Effector memory CD4-positive, alpha-beta T cell (primary cell): Measurements from ENCODE around the gene SPIRE1.

Source experiments
- DNase-seq, 3 donors: peaks; one replicate each; pipeline ENCODE4 v3.0.0-alpha.2; 2020
- H3K27ac ChIP-seq: 2 replicates; pipeline ENCODE4 v1.7.0; 2013; ENCODE audit warnings: mild to moderate bottlenecking, low read length, moderate library complexity; ENCODE audit not compliant: insufficient read depth, poor library complexity, severe bottlenecking
- H3K27me3 ChIP-seq: replicated peaks from 2 replicates; pipeline ENCODE4 v1.7.0; 2013; ENCODE audit warnings: mild to moderate bottlenecking, low read length; ENCODE audit not compliant: insufficient read depth, control insufficient read depth, poor library complexity, severe bottlenecking
- H3K36me3 ChIP-seq: 2 replicates; pipeline ENCODE4 v1.7.0; 2013; ENCODE audit warnings: mild to moderate bottlenecking, low read length, moderate library complexity; ENCODE audit not compliant: control insufficient read depth, insufficient read depth
- H3K4me1 ChIP-seq: 2 replicates; pipeline ENCODE4 v1.7.0; 2013; ENCODE audit warnings: low read length, mild to moderate bottlenecking; ENCODE audit not compliant: control insufficient read depth, insufficient read depth, poor library complexity, severe bottlenecking
- H3K4me3 ChIP-seq: 2 replicates; pipeline ENCODE4 v1.7.0; 2013; ENCODE audit warnings: low read length, low read depth, mild to moderate bottlenecking; ENCODE audit not compliant: insufficient read depth, poor library complexity, severe bottlenecking
- H3K9me3 ChIP-seq: 2 replicates; pipeline ENCODE4 v1.7.0; 2013; ENCODE audit warnings: mild to moderate bottlenecking, low read length, moderate library complexity; ENCODE audit not compliant: control insufficient read depth

Gene SPIRE1

GRCh38 chr18:12585218-12585617, 72.7 kb downstream of the SPIRE1 start:
- DNase-seq, result no peak
- H3K9me3 ChIP-seq, result no peaks in the 10 kb centered on the region
- no peaks in the 10 kb centered on the region for H3K4me1 ChIP-seq
- no peaks in the 10 kb centered on the region for H3K36me3 ChIP-seq
- H3K27me3 ChIP-seq, result no peaks in the 10 kb centered on the region
- no peak overlapping the region for H3K4me3 ChIP-seq
- H3K27ac ChIP-seq, result no peak overlapping the region

DNA sequence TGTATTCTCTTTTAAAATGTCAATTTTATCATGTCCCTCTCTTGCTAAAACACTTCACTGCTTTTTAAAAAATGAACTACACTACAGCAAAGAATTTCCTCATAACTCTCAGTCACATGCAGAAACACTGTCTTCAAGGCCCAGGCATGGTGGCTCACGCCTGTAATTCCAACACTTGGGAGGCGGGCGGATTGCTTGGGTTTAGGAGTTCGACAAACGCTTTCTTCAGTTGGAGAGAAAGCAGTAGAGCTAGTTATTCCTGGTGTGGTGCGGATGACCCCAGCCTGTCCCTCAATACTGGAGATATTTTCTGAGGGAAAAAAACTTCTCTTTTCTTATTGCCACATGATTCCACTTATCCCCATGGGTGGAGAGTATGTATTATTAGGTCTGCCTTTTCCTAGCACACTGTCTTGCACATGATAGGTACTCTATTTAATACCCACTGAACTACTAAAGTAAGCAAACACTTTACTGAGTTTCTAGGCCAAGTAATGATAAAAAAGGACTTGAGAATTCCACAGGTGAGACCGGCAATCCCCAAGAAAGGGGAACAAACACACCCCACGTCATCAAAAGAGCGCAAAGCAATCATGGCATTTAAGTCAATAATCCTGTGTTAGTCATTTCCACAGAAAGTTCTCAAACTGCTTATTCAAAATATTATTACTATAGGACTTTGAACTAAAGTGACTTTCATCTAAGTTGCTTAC, 77.1 kb downstream of the SPIRE1 start:
- no peaks in the 10 kb centered on the region for H3K4me1 ChIP-seq
- DNase-seq, result no peak

GRCh38 chr18:12579775-12580174, 78.1 kb downstream of the SPIRE1 start:
- Histone ChIP-seq H3K27ac (no peak overlapping the region), H3K4me3 (no peak overlapping the region), H3K36me3 (no peaks in the 10 kb centered on the region), H3K9me3 (peaks cover 3% of the 10 kb centered on the region), H3K27me3 (no peaks in the 10 kb centered on the region), H3K4me1 (no peaks in the 10 kb centered on the region)
- DNase-seq, result no peak

More for the DNA sequence above, 77.1 kb downstream of the SPIRE1 start:
- Histone ChIP-seq H3K9me3 (peaks cover 3% of the 10 kb centered on the region), H3K27me3 (no peaks in the 10 kb centered on the region), H3K27ac (no peak overlapping the region), H3K36me3 (no peaks in the 10 kb centered on the region), H3K4me3 (no peak overlapping the region)

DNA sequence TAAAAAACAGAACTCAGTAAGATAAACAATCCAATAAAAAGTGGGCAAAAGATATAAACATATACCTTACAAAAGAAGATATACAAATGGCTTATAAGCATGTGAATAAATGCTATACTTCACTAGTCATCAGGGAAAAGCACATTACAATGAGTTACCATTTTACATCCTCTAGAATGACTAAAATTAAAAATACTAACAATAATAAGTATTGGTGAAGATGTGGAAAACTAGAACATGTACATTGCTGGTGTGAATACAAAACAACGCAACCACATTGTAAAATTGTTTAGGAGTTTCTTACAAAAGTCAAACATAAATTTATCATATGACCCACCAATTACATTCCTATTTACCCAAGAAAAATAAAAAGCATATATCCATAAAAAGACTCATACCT, 80.1 kb downstream of the SPIRE1 start:
- H3K4me3 ChIP-seq, result no peak overlapping the region
- peaks cover 3% of the 10 kb centered on the region for H3K9me3 ChIP-seq
- H3K27me3 ChIP-seq, result no peaks in the 10 kb centered on the region
- DNase-seq, result no peak
- no peaks in the 10 kb centered on the region for H3K4me1 ChIP-seq
- H3K36me3 ChIP-seq, result no peaks in the 10 kb centered on the region
- no peak overlapping the region for H3K27ac ChIP-seq

- Histone ChIP-seq H3K4me1 (no peaks in the 10 kb centered on the region), H3K36me3 (no peaks in the 10 kb centered on the region), H3K4me3 (no peak overlapping the region), H3K27me3 (no peaks in the 10 kb centered on the region), H3K27ac (no peak overlapping the region), H3K9me3 (peaks cover 3% of the 10 kb centered on the region)
- DNase-seq, result no peak
Measured at GRCh38 chr18:12574494-12575185, 83.3 kb downstream of the SPIRE1 start.

DNA sequence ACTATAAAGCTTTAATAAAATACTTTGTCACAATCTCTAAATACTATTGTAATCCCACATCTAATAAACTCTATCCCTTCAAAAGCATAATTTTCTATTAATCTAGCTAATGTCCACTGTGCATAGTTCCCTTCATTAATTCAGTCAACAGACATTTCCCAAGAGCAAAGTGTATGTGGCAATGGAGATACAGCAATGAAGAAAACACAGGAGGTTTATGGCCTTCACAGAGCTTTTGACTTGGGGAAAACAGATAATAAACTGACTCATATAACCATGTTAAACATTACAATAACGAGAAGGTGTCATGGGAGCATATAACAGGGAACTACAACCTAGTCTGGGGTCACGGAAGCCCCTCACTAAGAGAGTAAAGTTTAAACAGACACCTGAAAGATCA, 86.3 kb downstream of the SPIRE1 start:
- Histone ChIP-seq H3K27ac (no peak overlapping the region), H3K36me3 (no peaks in the 10 kb centered on the region), H3K4me3 (no peak overlapping the region), H3K9me3 (no peaks in the 10 kb centered on the region), H3K27me3 (no peaks in the 10 kb centered on the region), H3K4me1 (no peaks in the 10 kb centered on the region)
- DNase-seq, result no peak

DNA sequence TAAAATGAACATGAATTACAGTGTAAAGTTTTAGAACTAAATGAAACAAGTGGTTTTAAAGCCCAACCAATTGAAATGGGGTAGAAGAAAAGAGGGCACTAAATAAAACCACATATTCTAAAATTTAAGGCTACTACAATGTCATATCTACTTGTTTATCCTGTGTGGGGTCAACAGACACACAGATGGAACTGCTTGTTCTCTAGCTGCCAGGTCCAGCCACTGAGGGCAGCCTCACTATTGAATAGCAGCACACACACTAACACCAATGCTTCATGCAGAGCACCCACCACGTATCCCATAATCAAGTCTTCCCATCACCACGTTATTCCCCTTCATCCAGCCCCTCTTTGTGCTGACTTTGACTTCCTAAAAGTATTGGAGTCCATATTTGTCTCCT, 88.1 kb downstream of the SPIRE1 start:
- no peak overlapping the region for H3K27ac ChIP-seq

DNA sequence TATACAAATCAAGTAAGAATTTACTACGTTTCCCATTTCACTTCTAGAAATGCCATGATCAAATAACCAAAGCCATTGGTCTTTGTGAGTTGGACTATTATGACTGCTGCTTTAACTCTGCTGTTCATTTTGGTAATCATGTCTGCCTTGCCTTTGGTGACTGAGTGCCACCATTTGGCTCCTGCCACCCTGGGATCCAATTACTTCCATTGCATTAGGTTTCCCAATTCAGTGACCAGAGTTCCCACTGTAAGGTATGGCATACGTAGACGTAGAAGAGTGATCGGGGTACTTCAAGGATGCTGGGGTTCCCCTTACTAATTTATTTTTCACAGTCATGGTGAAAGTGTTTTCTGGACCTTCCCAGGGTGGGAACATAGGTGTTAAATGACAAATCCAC, 90.1 kb downstream of the SPIRE1 start:
- no peaks in the 10 kb centered on the region for H3K9me3 ChIP-seq
- H3K36me3 ChIP-seq, result no peaks in the 10 kb centered on the region
- no peaks in the 10 kb centered on the region for H3K27me3 ChIP-seq
- no peak for DNase-seq
- no peaks in the 10 kb centered on the region for H3K4me1 ChIP-seq
- no peak overlapping the region for H3K27ac ChIP-seq
- H3K4me3 ChIP-seq, result no peak overlapping the region

More for the DNA sequence above, 88.1 kb downstream of the SPIRE1 start:
- Histone ChIP-seq H3K4me1 (no peaks in the 10 kb centered on the region), H3K4me3 (no peak overlapping the region), H3K27me3 (no peaks in the 10 kb centered on the region), H3K9me3 (no peaks in the 10 kb centered on the region), H3K36me3 (no peaks in the 10 kb centered on the region)
- no peak for DNase-seq

- Histone ChIP-seq H3K27me3 (no peaks in the 10 kb centered on the region), H3K36me3 (no peaks in the 10 kb centered on the region), H3K4me1 (no peaks in the 10 kb centered on the region), H3K9me3 (no peaks in the 10 kb centered on the region), H3K27ac (no peak overlapping the region), H3K4me3 (no peak overlapping the region)
- DNase-seq, result no peak
Measured at GRCh38 chr18:12564861-12565260, 93.0 kb downstream of the SPIRE1 start.

DNA sequence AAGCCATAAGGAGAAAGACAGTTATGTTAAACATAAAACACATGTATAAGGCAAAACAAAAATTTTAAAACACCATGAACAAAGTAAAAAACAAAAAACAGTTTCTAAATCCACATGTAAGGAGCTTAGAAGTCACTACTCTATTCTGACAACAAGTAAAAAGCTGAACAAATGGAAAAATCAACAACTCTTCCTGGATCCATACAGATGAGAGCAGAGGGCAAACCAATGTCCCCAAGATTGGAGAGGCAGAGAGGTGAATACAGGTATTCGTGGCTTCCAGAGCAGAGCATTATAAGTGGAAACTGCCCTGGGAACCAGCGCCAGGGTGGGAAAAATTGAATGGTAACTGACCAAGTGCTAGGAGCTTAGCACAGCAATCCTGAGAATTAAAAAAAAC, 93.5 kb downstream of the SPIRE1 start:
- no peaks in the 10 kb centered on the region for H3K4me1 ChIP-seq
- no peak overlapping the region for H3K27ac ChIP-seq
- H3K27me3 ChIP-seq, result no peaks in the 10 kb centered on the region
- no peaks in the 10 kb centered on the region for H3K9me3 ChIP-seq
- DNase-seq, result no peak
- H3K36me3 ChIP-seq, result no peaks in the 10 kb centered on the region
- H3K4me3 ChIP-seq, result no peak overlapping the region
